ENCODE results near the gene GSN.

- TF ChIP-seq CTCF (conservative IDR thresholded peaks at IDR 0.05; ENCODE audit: low read depth, low read length) = no peak
- TF ChIP-seq EZH2 (IDR thresholded peaks at IDR 0.05; ENCODE audit: borderline replicate concordance, low read depth, low read length, poor library complexity, severe bottlenecking) = no peak
These were observed 81.0 kb downstream of the GSN start for GRCh38 chr9:121349009-121349408.

Measured in A673 (cell line).